CD14-positive monocyte (primary cell): Measurements from ENCODE around the gene PUSL1. TPM values are rescaled to one million over a fixed set of nuclear protein-coding genes. Genes with fewer than 3 reads are reported as not detected.

ENCODE experiments used
- DNase-seq, 3 donors: peaks; one replicate each; pipeline ENCODE4 v3.0.0-alpha.2; 2011 to 2022
- H2AFZ ChIP-seq: 2 replicates; pipeline ENCODE4 v1.6.0; 2012; ENCODE audit warnings: mild to moderate bottlenecking, low read depth, low read length, inconsistent platforms; ENCODE audit not compliant: insufficient read depth, poor library complexity, severe bottlenecking
- H3K27ac ChIP-seq, 2 donors: 1 replicate in 1 of 2; 2 replicates in 1 of 2; pipeline ENCODE4 v1.5.1; 2012 to 2013; ENCODE audit warnings: low read length in 2 of 2, control low read depth in 1 of 2, inconsistent platforms in 1 of 2, low read depth in 1 of 2, mild to moderate bottlenecking in 1 of 2
- H3K27me3 ChIP-seq, 2 donors: one replicate each; pipeline versions ENCODE4 v1.6.0 to v1.6.1; 2011 to 2013; ENCODE audit warnings: low read length in 2 of 2; ENCODE audit not compliant: control insufficient read depth in 2 of 2, insufficient read depth in 2 of 2
- H3K36me3 ChIP-seq, 2 donors: replicated peaks in 1 of 2; 1 replicate in 1 of 2; 2 replicates in 1 of 2; pipeline versions ENCODE4 v1.5.1 to v1.6.1; 2012 to 2013; ENCODE audit warnings: low read length in 2 of 2, control low read depth in 1 of 2, inconsistent platforms in 1 of 2, mild to moderate bottlenecking in 1 of 2; ENCODE audit not compliant: insufficient read depth in 2 of 2, control insufficient read depth in 1 of 2
- H3K4me1 ChIP-seq, 2 donors: 1 replicate in 1 of 2; 2 replicates in 1 of 2; pipeline versions ENCODE4 v1.5.1 to v1.6.1; 2012 to 2013; ENCODE audit warnings: low read length in 2 of 2, control low read depth in 1 of 2, inconsistent platforms in 1 of 2, mild to moderate bottlenecking in 1 of 2, moderate library complexity in 1 of 2; ENCODE audit not compliant: insufficient read depth in 2 of 2, control insufficient read depth in 1 of 2
- H3K4me2 ChIP-seq: replicated peaks from 2 replicates; pipeline ENCODE3; 2012; ENCODE audit warnings: low read length, moderate library complexity, mild to moderate bottlenecking; ENCODE audit not compliant: poor library complexity, severe bottlenecking; ENCODE audit errors: extremely low read depth
- H3K4me3 ChIP-seq, 3 experiments: fragments of 200-600 bp in 1 of 3; sonication (generic) in 1 of 3; replicated peaks in 1 of 3; 1 replicate in 2 of 3; 2 replicates in 1 of 3; pipeline ENCODE4 v1.5.1; 2011 to 2013; ENCODE audit warnings: low read length in 3 of 3, mild to moderate bottlenecking in 3 of 3, control low read depth in 2 of 3, low read depth in 2 of 3, inconsistent platforms in 1 of 3, moderate library complexity in 1 of 3
- H3K79me2 ChIP-seq: 2 replicates; pipeline ENCODE4 v1.6.0; 2012; ENCODE audit warnings: mild to moderate bottlenecking, control low read depth, inconsistent platforms, low read length, moderate library complexity; ENCODE audit not compliant: insufficient read depth
- H3K9ac ChIP-seq: 2 replicates; pipeline ENCODE4 v1.6.0; 2017; ENCODE audit warnings: low read length, mild to moderate bottlenecking; ENCODE audit not compliant: insufficient read depth, poor library complexity, severe bottlenecking
- H3K9me3 ChIP-seq, 2 donors: replicated peaks in 1 of 2; 1 replicate in 1 of 2; 2 replicates in 1 of 2; pipeline versions ENCODE4 v1.5.1 to v1.6.1; 2012 to 2013; ENCODE audit warnings: low read length in 2 of 2, control low read depth in 1 of 2; ENCODE audit not compliant: control insufficient read depth in 1 of 2, insufficient read depth in 1 of 2
- H4K20me1 ChIP-seq: 2 replicates; pipeline ENCODE4 v1.6.0; 2012; ENCODE audit warnings: mild to moderate bottlenecking, low read length, control low read depth, moderate library complexity; ENCODE audit not compliant: insufficient read depth
- H3K27ac Mint-ChIP-seq, 7 donors: one replicate each; pipeline ENCODE4 v1.8.0; 2020; ENCODE audit warnings: mild to moderate bottlenecking in 7 of 7, mixed read lengths in 7 of 7, moderate library complexity in 6 of 7, inconsistent platforms in 2 of 7
- H3K27me3 Mint-ChIP-seq, 3 donors: one replicate each; pipeline ENCODE4 v1.8.0; 2021 to 2022; ENCODE audit warnings: low read depth in 3 of 3, mild to moderate bottlenecking in 3 of 3, mixed read lengths in 3 of 3, moderate library complexity in 3 of 3, inconsistent platforms in 1 of 3
- H3K36me3 Mint-ChIP-seq, 2 donors: one replicate each; pipeline ENCODE4 v1.8.0; 2020; ENCODE audit warnings: mixed read lengths in 2 of 2, inconsistent platforms in 1 of 2, mild to moderate bottlenecking in 1 of 2
- H3K4me1 Mint-ChIP-seq: one replicate; pipeline ENCODE4 v1.8.0; 2020; ENCODE audit warnings: mild to moderate bottlenecking, mixed read lengths
- H3K4me3 Mint-ChIP-seq, 2 donors: one replicate each; pipeline ENCODE4 v1.8.0; 2020; ENCODE audit warnings: mild to moderate bottlenecking in 2 of 2, mixed read lengths in 2 of 2, moderate library complexity in 1 of 2
- H3K9me3 Mint-ChIP-seq, 7 donors: one replicate each; pipeline ENCODE4 v1.8.0; 2020 to 2022; ENCODE audit warnings: mixed read lengths in 7 of 7, mild to moderate bottlenecking in 6 of 7, moderate library complexity in 6 of 7, inconsistent platforms in 2 of 7
- WGBS: methylation state at CpG from one replicate; pipeline ENCODE4 v1.1.5; 2013; ENCODE audit warnings: missing lambda C conversion rate; ENCODE audit not compliant: insufficient coverage; 5-methylcytosine and 5-hydroxymethylcytosine counted together
- intact Hi-C, 2 donors: fragments of 100-400 bp; cut with micrococcal nuclease; formaldehyde crosslinking; loops; one replicate each; pipeline versions ENCODE4 v1.15.0 to v1.15.1; 2023
- polyA plus RNA-seq, 3 donors: library from polyadenylated mRNA; depleted of rRNA in 1 of 3; unstranded in 2 of 3; stranded (reverse) in 1 of 3; fragments of 300-500 nt in 2 of 3; fragments of >200 nt in 1 of 3; fragmentation: Illumina TruSeq in 2 of 3; gene quantifications; 1 replicate in 2 of 3; 2 replicates in 1 of 3; pipeline ENCODE4 v1.2.3, GENCODE V29; 2012 to 2021
- TF ChIP-seq, protein P1 (sequence below): fragments of 200-600 bp; IDR thresholded peaks from one replicate; pipeline ENCODE4 v1.8.0; 2022; ENCODE audit warnings: antibody characterized with exemption, mild to moderate bottlenecking

Gene PUSL1
- polyA plus RNA-seq, 3 donors = 13.8 to 27.4 (median 14.8) TPM

DNA sequence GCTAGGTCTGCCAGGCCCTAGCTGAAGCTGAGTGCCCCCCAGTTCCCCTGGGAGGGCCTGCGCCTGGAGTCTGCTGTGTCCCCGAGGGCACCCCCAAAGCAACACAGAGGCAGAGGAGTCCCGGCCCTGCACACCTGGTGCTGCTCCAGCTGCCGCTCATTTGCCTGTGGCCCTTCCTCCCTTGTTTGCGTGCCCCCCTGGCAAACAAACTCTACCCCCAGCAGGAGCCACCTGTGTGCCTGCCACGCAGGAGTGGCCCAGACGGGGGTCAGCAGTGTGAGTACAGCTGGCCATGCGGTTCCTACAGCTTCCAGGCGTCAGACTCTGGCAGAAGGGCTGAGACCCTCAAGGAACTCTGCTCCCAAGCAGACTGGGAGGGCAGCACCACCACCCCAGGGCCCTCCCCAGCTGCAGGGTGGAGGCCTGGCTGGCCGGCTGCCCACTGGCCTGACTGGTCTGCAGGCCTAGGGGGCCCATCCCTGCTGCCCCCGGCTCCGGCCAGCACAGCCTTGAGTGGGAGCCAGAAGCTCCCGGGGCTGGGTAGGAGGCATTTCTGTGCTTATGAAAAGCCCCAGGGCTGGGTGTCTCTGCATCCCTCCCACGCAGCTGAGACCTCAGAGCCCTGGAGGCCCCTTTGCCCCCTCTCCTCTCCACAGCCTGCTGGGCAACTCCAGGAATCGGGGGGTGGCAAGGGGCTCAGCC, 22.1 kb downstream of the PUSL1 start:
- 93% methylated on average over 15 of the region's 15 CpGs for WGBS

DNA sequence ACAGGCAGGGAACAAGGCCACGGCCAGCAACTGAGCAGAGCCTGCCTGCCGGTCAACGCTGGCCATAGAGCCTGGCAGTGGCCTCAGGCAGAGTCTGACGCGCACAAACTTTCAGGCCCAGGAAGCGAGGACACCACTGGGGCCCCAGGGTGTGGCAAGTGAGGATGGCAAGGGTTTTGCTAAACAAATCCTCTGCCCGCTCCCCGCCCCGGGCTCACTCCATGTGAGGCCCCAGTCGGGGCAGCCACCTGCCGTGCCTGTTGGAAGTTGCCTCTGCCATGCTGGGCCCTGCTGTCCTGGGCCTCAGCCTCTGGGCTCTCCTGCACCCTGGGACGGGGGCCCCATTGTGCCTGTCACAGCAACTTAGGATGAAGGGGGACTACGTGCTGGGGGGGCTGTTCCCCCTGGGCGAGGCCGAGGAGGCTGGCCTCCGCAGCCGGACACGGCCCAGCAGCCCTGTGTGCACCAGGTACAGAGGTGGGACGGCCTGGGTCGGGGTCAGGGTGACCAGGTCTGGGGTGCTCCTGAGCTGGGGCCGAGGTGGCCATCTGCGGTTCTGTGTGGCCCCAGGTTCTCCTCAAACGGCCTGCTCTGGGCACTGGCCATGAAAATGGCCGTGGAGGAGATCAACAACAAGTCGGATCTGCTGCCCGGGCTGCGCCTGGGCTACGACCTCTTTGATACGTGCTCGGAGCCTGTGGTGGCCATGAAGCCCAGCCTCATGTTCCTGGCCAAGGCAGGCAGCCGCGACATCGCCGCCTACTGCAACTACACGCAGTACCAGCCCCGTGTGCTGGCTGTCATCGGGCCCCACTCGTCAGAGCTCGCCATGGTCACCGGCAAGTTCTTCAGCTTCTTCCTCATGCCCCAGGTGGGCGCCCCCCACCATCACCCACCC, 22.9 kb downstream of the PUSL1 start, which contains the start of gene TAS1R3:
TAS1R3 (plus strand) TSS at position 213 of the 898 bp plus-strand sequence; CDS start at position 279, 66 bp downstream.
- TF ChIP-seq, protein P1, sequence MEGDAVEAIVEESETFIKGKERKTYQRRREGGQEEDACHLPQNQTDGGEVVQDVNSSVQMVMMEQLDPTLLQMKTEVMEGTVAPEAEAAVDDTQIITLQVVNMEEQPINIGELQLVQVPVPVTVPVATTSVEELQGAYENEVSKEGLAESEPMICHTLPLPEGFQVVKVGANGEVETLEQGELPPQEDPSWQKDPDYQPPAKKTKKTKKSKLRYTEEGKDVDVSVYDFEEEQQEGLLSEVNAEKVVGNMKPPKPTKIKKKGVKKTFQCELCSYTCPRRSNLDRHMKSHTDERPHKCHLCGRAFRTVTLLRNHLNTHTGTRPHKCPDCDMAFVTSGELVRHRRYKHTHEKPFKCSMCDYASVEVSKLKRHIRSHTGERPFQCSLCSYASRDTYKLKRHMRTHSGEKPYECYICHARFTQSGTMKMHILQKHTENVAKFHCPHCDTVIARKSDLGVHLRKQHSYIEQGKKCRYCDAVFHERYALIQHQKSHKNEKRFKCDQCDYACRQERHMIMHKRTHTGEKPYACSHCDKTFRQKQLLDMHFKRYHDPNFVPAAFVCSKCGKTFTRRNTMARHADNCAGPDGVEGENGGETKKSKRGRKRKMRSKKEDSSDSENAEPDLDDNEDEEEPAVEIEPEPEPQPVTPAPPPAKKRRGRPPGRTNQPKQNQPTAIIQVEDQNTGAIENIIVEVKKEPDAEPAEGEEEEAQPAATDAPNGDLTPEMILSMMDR = no peak
- H3K27ac ChIP-seq = no peak within 1 kb of the TSS
- no peak within 1 kb of the TSS for H3K4me3 ChIP-seq
- H3K27ac Mint-ChIP-seq = no peak within 1 kb of the TSS
- no peaks in the 10 kb centered on the region for H3K4me1 Mint-ChIP-seq
- peaks cover 0 to 3% (median 0%) of the 10 kb centered on the region in 7 donors for H3K9me3 Mint-ChIP-seq
- H3K27me3 Mint-ChIP-seq = no peaks in the 10 kb centered on the region
- intact Hi-C loops = no loop called here
- no peaks in the 10 kb centered on the region for H3K9me3 ChIP-seq
- no peaks in the 10 kb centered on the region for H3K27me3 ChIP-seq
- no peak within 1 kb of the TSS for H3K9ac ChIP-seq
- H3K36me3 Mint-ChIP-seq = peaks cover 4 to 15% of the 10 kb centered on the region in 2 donors
- peaks cover 2% of the 10 kb centered on the region for H4K20me1 ChIP-seq
- no peak within 1 kb of the TSS for H2AFZ ChIP-seq
- no peak within 1 kb of the TSS for H3K4me3 Mint-ChIP-seq
- H3K79me2 ChIP-seq = peaks cover 4% of the 10 kb centered on the region
- 82% methylated on average over 40 of the region's 41 CpGs for WGBS
- H3K36me3 ChIP-seq = peaks cover 7 to 12% of the 10 kb centered on the region in 2 donors
- no peak for DNase-seq
- peaks cover 0 to under 1% of the 10 kb centered on the region in 2 donors for H3K4me1 ChIP-seq
- no peak within 1 kb of the TSS for H3K4me2 ChIP-seq

More for the DNA sequence above, 22.1 kb downstream of the PUSL1 start:
- Histone ChIP-seq H4K20me1 (peaks cover 10% of the 10 kb centered on the region), H2AFZ (no peak overlapping the region), H3K27me3 (no peaks in the 10 kb centered on the region), H3K36me3 (peaks cover 7 to 12% of the 10 kb centered on the region in 2 donors), H3K4me1 (peaks cover 8 to 9% of the 10 kb centered on the region in 2 donors), H3K27ac (no peak overlapping the region), H3K4me2 (no peak overlapping the region), H3K4me3 (no peak overlapping the region), H3K9me3 (no peaks in the 10 kb centered on the region), H3K79me2 (peaks cover 12% of the 10 kb centered on the region), H3K9ac (no peak overlapping the region)
- intact Hi-C loops = no loop called here
- Mint-ChIP-seq H3K27me3 (no peaks in the 10 kb centered on the region), H3K9me3 (peaks cover 0 to 3% (median 0%) of the 10 kb centered on the region in 7 donors), H3K36me3 (peaks cover 4 to 19% of the 10 kb centered on the region in 2 donors), H3K4me1 (peaks cover 8% of the 10 kb centered on the region), H3K27ac (no peak overlapping the region), H3K4me3 (no peak overlapping the region)
- DNase-seq = no peak
- TF ChIP-seq, protein P1 = no peak
